H9 (cell line): ENCODE measurements around the gene SERPINB5. TPM values are rescaled to one million over a fixed set of nuclear protein-coding genes. Genes with fewer than 3 reads are reported as not detected.

Experiments used
- DNase-seq: peaks from one replicate; pipeline ENCODE4 v3.0.0-alpha.2; 2017
- H2AFZ ChIP-seq: one replicate; pipeline ENCODE4 v1.6.1; 2013; ENCODE audit warnings: mild to moderate bottlenecking, low read length, control low read depth, moderate library complexity
- H2AK5ac ChIP-seq: 2 replicates; pipeline ENCODE4 v1.6.1; 2013; ENCODE audit warnings: low read length, control low read depth, mixed read lengths; ENCODE audit not compliant: insufficient read length
- H2BK120ac ChIP-seq: one replicate; pipeline ENCODE4 v1.6.1; 2013; ENCODE audit warnings: low read depth, mild to moderate bottlenecking, low read length, control low read depth, inconsistent platforms; ENCODE audit not compliant: poor library complexity, severe bottlenecking
- H2BK12ac ChIP-seq: 2 replicates; pipeline ENCODE4 v1.6.1; 2013; ENCODE audit warnings: low read length, control low read depth, mixed read lengths, low read depth; ENCODE audit not compliant: insufficient read length
- H2BK15ac ChIP-seq: 2 replicates; pipeline ENCODE4 v1.6.1; 2013; ENCODE audit warnings: low read depth, low read length, control low read depth
- H2BK20ac ChIP-seq: one replicate; pipeline ENCODE4 v1.6.1; 2013; ENCODE audit warnings: low read depth, mild to moderate bottlenecking, low read length, control low read depth, inconsistent platforms; ENCODE audit not compliant: poor library complexity, severe bottlenecking
- H2BK5ac ChIP-seq: 2 replicates; pipeline ENCODE4 v1.6.1; 2013; ENCODE audit warnings: low read length, control low read depth, mixed read lengths; ENCODE audit not compliant: insufficient read length
- H3K14ac ChIP-seq: 2 replicates; pipeline ENCODE4 v1.6.1; 2013; ENCODE audit warnings: low read length, control low read depth; ENCODE audit not compliant: insufficient read depth
- H3K18ac ChIP-seq: 2 replicates; pipeline ENCODE4 v1.6.1; 2013; ENCODE audit warnings: low read depth, mild to moderate bottlenecking, mixed read lengths, low read length, control low read depth; ENCODE audit not compliant: insufficient read length
- H3K23ac ChIP-seq: 2 replicates; pipeline ENCODE4 v1.6.1; 2013; ENCODE audit warnings: low read length, control low read depth, mixed read lengths, low read depth; ENCODE audit not compliant: insufficient read length
- H3K23me2 ChIP-seq: 2 replicates; pipeline ENCODE4 v1.6.1; 2013; ENCODE audit warnings: low read depth, mild to moderate bottlenecking, mixed read lengths, low read length, control low read depth; ENCODE audit not compliant: insufficient read length, poor library complexity, severe bottlenecking
- H3K27ac ChIP-seq: 2 replicates; pipeline ENCODE4 v1.5.1; 2013; ENCODE audit warnings: low read length, control low read depth, mixed read lengths, low read depth; ENCODE audit not compliant: insufficient read length
- H3K27me3 ChIP-seq: 2 replicates; pipeline ENCODE4 v1.6.1; 2013; ENCODE audit warnings: low read length, control low read depth, inconsistent platforms; ENCODE audit not compliant: insufficient read depth
- H3K4ac ChIP-seq: 2 replicates; pipeline ENCODE4 v1.6.1; 2013; ENCODE audit warnings: low read depth, mild to moderate bottlenecking, control low read depth, inconsistent platforms, low read length, moderate library complexity
- H3K4me1 ChIP-seq: 2 replicates; pipeline ENCODE4 v1.6.1; 2013; ENCODE audit warnings: low read length, control low read depth, inconsistent platforms; ENCODE audit not compliant: insufficient read depth
- H3K4me2 ChIP-seq: 2 replicates; pipeline ENCODE4 v1.6.1; 2013; ENCODE audit warnings: low read length, control low read depth, mixed read lengths; ENCODE audit not compliant: insufficient read length, insufficient read depth
- H3K56ac ChIP-seq: 2 replicates; pipeline ENCODE4 v1.6.1; 2013; ENCODE audit warnings: low read depth, mild to moderate bottlenecking, mixed read lengths, low read length, control low read depth; ENCODE audit not compliant: insufficient read length
- H3K79me1 ChIP-seq: 2 replicates; pipeline ENCODE4 v1.6.1; 2013; ENCODE audit warnings: low read depth, mild to moderate bottlenecking, moderate library complexity, low read length, control low read depth, inconsistent platforms; ENCODE audit not compliant: insufficient read depth, poor library complexity, severe bottlenecking
- H3K79me2 ChIP-seq: 2 replicates; pipeline ENCODE4 v1.6.1; 2013; ENCODE audit warnings: low read length, control low read depth, inconsistent platforms; ENCODE audit not compliant: insufficient read depth
- H3K9ac ChIP-seq: 2 replicates; pipeline ENCODE4 v1.6.1; 2013; ENCODE audit warnings: low read length, control low read depth, mixed read lengths; ENCODE audit not compliant: insufficient read length; ENCODE audit errors: extremely low read depth
- H3K9me3 ChIP-seq: one replicate; pipeline ENCODE4 v1.6.1; 2013; ENCODE audit warnings: low read depth, low read length, inconsistent platforms; ENCODE audit not compliant: control insufficient read depth
- H3T11ph ChIP-seq: one replicate; pipeline ENCODE4 v1.6.1; 2013; ENCODE audit warnings: mild to moderate bottlenecking, low read length, control low read depth, inconsistent platforms
- H4K20me1 ChIP-seq: one replicate; pipeline ENCODE4 v1.6.1; 2013; ENCODE audit not compliant: control insufficient read depth, insufficient read length, insufficient read depth
- H4K5ac ChIP-seq: 2 replicates; pipeline ENCODE4 v1.6.1; 2013; ENCODE audit warnings: low read depth, mild to moderate bottlenecking, mixed read lengths, low read length, control low read depth; ENCODE audit not compliant: insufficient read length
- H4K8ac ChIP-seq: replicated peaks from 2 replicates; pipeline ENCODE4 v1.6.1; 2013; ENCODE audit warnings: low read length, control low read depth, mixed read lengths, low read depth; ENCODE audit not compliant: insufficient read length
- H4K91ac ChIP-seq: 2 replicates; pipeline ENCODE4 v1.6.1; 2013; ENCODE audit warnings: low read depth, mild to moderate bottlenecking, moderate library complexity, mixed read lengths, low read length, control low read depth; ENCODE audit not compliant: insufficient read length
- H3K27ac Mint-ChIP-seq, 3 experiments: 2 replicates in 2 of 3; 3 replicates in 1 of 3; pipeline ENCODE4 v1.8.0; 2020 to 2021; ENCODE audit warnings: mixed read lengths in 3 of 3, mild to moderate bottlenecking in 1 of 3, moderate library complexity in 1 of 3
- H3K27me3 Mint-ChIP-seq: 2 replicates; pipeline ENCODE4 v1.8.0; 2021; ENCODE audit warnings: low read depth, mild to moderate bottlenecking, moderate library complexity, mixed read lengths
- H3K36me3 Mint-ChIP-seq, 3 experiments: 2 replicates in 2 of 3; 3 replicates in 1 of 3; pipeline ENCODE4 v1.8.0; 2020 to 2021; ENCODE audit warnings: low read depth in 3 of 3, mixed read lengths in 3 of 3; ENCODE audit not compliant: insufficient read depth in 1 of 3
- H3K4me1 Mint-ChIP-seq, 2 experiments: 2 replicates each; pipeline ENCODE4 v1.8.0; 2020; ENCODE audit warnings: mixed read lengths in 2 of 2
- H3K4me3 Mint-ChIP-seq, 2 experiments: 2 replicates in 1 of 2; 3 replicates in 1 of 2; pipeline ENCODE4 v1.8.0; 2020 to 2021; ENCODE audit warnings: mild to moderate bottlenecking in 2 of 2, mixed read lengths in 2 of 2, moderate library complexity in 1 of 2
- H3K9me3 Mint-ChIP-seq, 2 experiments: 2 replicates in 1 of 2; 3 replicates in 1 of 2; pipeline ENCODE4 v1.8.0; 2020; ENCODE audit warnings: mild to moderate bottlenecking in 2 of 2, mixed read lengths in 2 of 2, moderate library complexity in 1 of 2
- WGBS: extraction: QIAGEN DNeasy Blood & Tissue Kit; methylation state at CpG from one replicate; pipeline ENCODE4 v1.1.7; 2013; ENCODE audit warnings: missing lambda C conversion rate, low lambda C conversion rate, mixed read lengths; ENCODE audit not compliant: insufficient read length; ENCODE audit errors: extremely low coverage; 5-methylcytosine and 5-hydroxymethylcytosine counted together
- total RNA-seq: library from RNA; stranded (reverse); gene quantifications from 2 replicates; pipeline ENCODE4 v1.2.1, GENCODE V29; 2021
- TF ChIP-seq, protein P1 (sequence below): fragments of 200-600 bp; sonication (generic); conservative IDR thresholded peaks from 3 replicates; pipeline ENCODE4 v1.8.0; 2021; ENCODE audit warnings: antibody characterized with exemption, mild to moderate bottlenecking

The SERPINB5 gene
- total RNA-seq, 1 experiment from 2014 or later = not detected

- Mint-ChIP-seq H3K36me3 (no peaks in the 10 kb centered on the region), H3K27ac (no peak overlapping the region), H3K4me1 (peaks cover 0 to 15% of the 10 kb centered on the region in 2 experiments; a peak in 2 of 4 replicates), H3K27me3 (no peaks in the 10 kb centered on the region), H3K4me3 (no peak overlapping the region), H3K9me3 (no peaks in the 10 kb centered on the region)
- no peak overlapping the region for H3K4ac ChIP-seq
- no peaks in the 10 kb centered on the region for H3K9me3 ChIP-seq
- H3K27me3 ChIP-seq = no peaks in the 10 kb centered on the region
- H3K9ac ChIP-seq = no peak overlapping the region
- no peak overlapping the region for H3K4me2 ChIP-seq
- H4K91ac ChIP-seq = no peak overlapping the region
- H3K79me1 ChIP-seq = no peaks in the 10 kb centered on the region
- H2AFZ ChIP-seq = no peak overlapping the region
- no peak overlapping the region for H2BK12ac ChIP-seq
- no peak overlapping the region for H3K18ac ChIP-seq
- WGBS = no CpG with 5 or more reads among the region's 2 CpGs
- H4K8ac ChIP-seq = no peak overlapping the region
- H2BK15ac ChIP-seq = no peak overlapping the region
- H2BK5ac ChIP-seq = no peak overlapping the region
- TF ChIP-seq, protein P1, sequence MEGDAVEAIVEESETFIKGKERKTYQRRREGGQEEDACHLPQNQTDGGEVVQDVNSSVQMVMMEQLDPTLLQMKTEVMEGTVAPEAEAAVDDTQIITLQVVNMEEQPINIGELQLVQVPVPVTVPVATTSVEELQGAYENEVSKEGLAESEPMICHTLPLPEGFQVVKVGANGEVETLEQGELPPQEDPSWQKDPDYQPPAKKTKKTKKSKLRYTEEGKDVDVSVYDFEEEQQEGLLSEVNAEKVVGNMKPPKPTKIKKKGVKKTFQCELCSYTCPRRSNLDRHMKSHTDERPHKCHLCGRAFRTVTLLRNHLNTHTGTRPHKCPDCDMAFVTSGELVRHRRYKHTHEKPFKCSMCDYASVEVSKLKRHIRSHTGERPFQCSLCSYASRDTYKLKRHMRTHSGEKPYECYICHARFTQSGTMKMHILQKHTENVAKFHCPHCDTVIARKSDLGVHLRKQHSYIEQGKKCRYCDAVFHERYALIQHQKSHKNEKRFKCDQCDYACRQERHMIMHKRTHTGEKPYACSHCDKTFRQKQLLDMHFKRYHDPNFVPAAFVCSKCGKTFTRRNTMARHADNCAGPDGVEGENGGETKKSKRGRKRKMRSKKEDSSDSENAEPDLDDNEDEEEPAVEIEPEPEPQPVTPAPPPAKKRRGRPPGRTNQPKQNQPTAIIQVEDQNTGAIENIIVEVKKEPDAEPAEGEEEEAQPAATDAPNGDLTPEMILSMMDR = no peak
- no peaks in the 10 kb centered on the region for H4K20me1 ChIP-seq
- no peak overlapping the region for H3K14ac ChIP-seq
- no peaks in the 10 kb centered on the region for H3K4me1 ChIP-seq
- DNase-seq = no peak
- no peak overlapping the region for H2BK120ac ChIP-seq
- H4K5ac ChIP-seq = no peak overlapping the region
- no peak overlapping the region for H3K23ac ChIP-seq
- H2AK5ac ChIP-seq = no peak overlapping the region
- H3K79me2 ChIP-seq = no peaks in the 10 kb centered on the region
- no peaks in the 10 kb centered on the region for H3K23me2 ChIP-seq
- no peak overlapping the region for H2BK20ac ChIP-seq
- H3T11ph ChIP-seq = no peak overlapping the region
- no peak overlapping the region for H3K27ac ChIP-seq
- H3K56ac ChIP-seq = no peak overlapping the region
These were observed 4.2 kb downstream of the SERPINB5 start for GRCh38 chr18:63480915-63481314.
